ENCODE data around the gene EIF3A. TPM values are rescaled to one million over a fixed set of nuclear protein-coding genes. Genes with fewer than 3 reads are reported as not detected.
"Not testable (repeated sequence)": the region's sequence is repeated elsewhere in the genome, so short reads cannot be mapped to it uniquely, and the experiment has no call there.

EIF3A gene
- total RNA-seq, 1 experiment from 2014 or later: 26.5 TPM

- in situ Hi-C loops (cut with HindIII; ENCODE audit: low pct_unique_long_range_greater_than_20kb, low sequenced_read_pairs): no loop called here
- no peak for DNase-seq (ENCODE audit: low read depth)
Measured at GRCh38 chr10:119061352-119061751, 19.3 kb downstream of the EIF3A start.

GRCh38 chr10:119060107-119060506 lies 20.5 kb downstream of the EIF3A start:
- in situ Hi-C loops (cut with HindIII; ENCODE audit: low pct_unique_long_range_greater_than_20kb, low sequenced_read_pairs): no loop called here
- no peak for DNase-seq (ENCODE audit: low read depth)

- in situ Hi-C loops (cut with HindIII; ENCODE audit: low pct_unique_long_range_greater_than_20kb, low sequenced_read_pairs): no loop called here
- no peak for DNase-seq (ENCODE audit: low read depth)
Measured at GRCh38 chr10:119059557-119059956, 21.1 kb downstream of the EIF3A start.

- DNase-seq (ENCODE audit: low read depth): no peak
- in situ Hi-C loops (cut with HindIII; ENCODE audit: low pct_unique_long_range_greater_than_20kb, low sequenced_read_pairs): no loop called here
Measured at GRCh38 chr10:119058010-119058409, 22.6 kb downstream of the EIF3A start.

GRCh38 chr10:119055472-119055871 lies 25.1 kb downstream of the EIF3A start:
- DNase-seq (ENCODE audit: low read depth): no peak
- in situ Hi-C loops (cut with HindIII; ENCODE audit: low pct_unique_long_range_greater_than_20kb, low sequenced_read_pairs): no loop called here

GRCh38 chr10:119051775-119052174 lies 28.8 kb downstream of the EIF3A start:
- no peak for DNase-seq (ENCODE audit: low read depth)
- in situ Hi-C loops (cut with HindIII; ENCODE audit: low pct_unique_long_range_greater_than_20kb, low sequenced_read_pairs): no loop called here

GRCh38 chr10:119049777-119050176 lies 30.8 kb downstream of the EIF3A start:
- no peak for DNase-seq (ENCODE audit: low read depth)
- in situ Hi-C loops (cut with HindIII; ENCODE audit: low pct_unique_long_range_greater_than_20kb, low sequenced_read_pairs): no loop called here

GRCh38 chr10:119049361-119049760 lies 31.3 kb downstream of the EIF3A start:
- in situ Hi-C loops (cut with HindIII; ENCODE audit: low pct_unique_long_range_greater_than_20kb, low sequenced_read_pairs): no loop called here
- DNase-seq (ENCODE audit: low read depth): no peak

- DNase-seq (ENCODE audit: low read depth): no peak
- in situ Hi-C loops (cut with HindIII; ENCODE audit: low pct_unique_long_range_greater_than_20kb, low sequenced_read_pairs): no loop called here
Measured at GRCh38 chr10:119045561-119045960, 35.1 kb downstream of the EIF3A start.

GRCh38 chr10:119042169-119042568 lies 38.4 kb downstream of the EIF3A start:
- in situ Hi-C loops (cut with HindIII; ENCODE audit: low pct_unique_long_range_greater_than_20kb, low sequenced_read_pairs): no loop called here
- DNase-seq (ENCODE audit: low read depth): no peak

- peak; percentile 47 for DNase-seq (ENCODE audit: low read depth)
- in situ Hi-C loops (cut with HindIII; ENCODE audit: low pct_unique_long_range_greater_than_20kb, low sequenced_read_pairs): no loop called here
Measured at GRCh38 chr10:119041326-119041725, 39.3 kb downstream of the EIF3A start.

GRCh38 chr10:119039161-119039560 lies 41.5 kb downstream of the EIF3A start:
- no peak for DNase-seq (ENCODE audit: low read depth)
- in situ Hi-C loops (cut with HindIII; ENCODE audit: low pct_unique_long_range_greater_than_20kb, low sequenced_read_pairs): no loop called here

GRCh38 chr10:119031496-119032059 lies 49.0 kb downstream of the EIF3A start:
- no peak for DNase-seq (ENCODE audit: low read depth)
- in situ Hi-C loops (cut with HindIII; ENCODE audit: low pct_unique_long_range_greater_than_20kb, low sequenced_read_pairs): no loop called here

GRCh38 chr10:119030421-119031250 lies 50.0 kb downstream of the EIF3A start:
- in situ Hi-C loops (cut with HindIII; ENCODE audit: low pct_unique_long_range_greater_than_20kb, low sequenced_read_pairs): no loop called here

GRCh38 chr10:119029613-119030420 lies 50.8 kb downstream of the EIF3A start, which contains the start of gene NANOS1:
TSS of gene NANOS1 (plus strand) at chr10:119029714. CDS start at chr10:119029802, 88 bp downstream.
- DNase-seq (ENCODE audit: low read depth): peak; percentile 57
- in situ Hi-C loops (cut with HindIII; ENCODE audit: low pct_unique_long_range_greater_than_20kb, low sequenced_read_pairs): no loop called here

More at GRCh38 chr10:119030421-119031250, 50.0 kb downstream of the EIF3A start:
- peak; percentile 58 for DNase-seq (ENCODE audit: low read depth)

- DNase-seq (ENCODE audit: low read depth): peak; percentile 95
- in situ Hi-C loops (cut with HindIII; ENCODE audit: low pct_unique_long_range_greater_than_20kb, low sequenced_read_pairs): no loop called here
Measured at GRCh38 chr10:119028900-119029612, 51.6 kb downstream of the EIF3A start.

GRCh38 chr10:119028445-119028899 lies 52.1 kb downstream of the EIF3A start:
- in situ Hi-C loops (cut with HindIII; ENCODE audit: low pct_unique_long_range_greater_than_20kb, low sequenced_read_pairs): not testable (repeated sequence)

More at GRCh38 chr10:119028445-119028899, 52.1 kb downstream of the EIF3A start:
- DNase-seq (ENCODE audit: low read depth): not testable (repeated sequence)
